NCI-H69 (cell line): ENCODE data around the gene SCMH1.

ENCODE experiments used
- DNase-seq: peaks from one replicate; lab custom pipeline; 2025; lab: John Stamatoyannopoulos, UW

Gene SCMH1

DNA sequence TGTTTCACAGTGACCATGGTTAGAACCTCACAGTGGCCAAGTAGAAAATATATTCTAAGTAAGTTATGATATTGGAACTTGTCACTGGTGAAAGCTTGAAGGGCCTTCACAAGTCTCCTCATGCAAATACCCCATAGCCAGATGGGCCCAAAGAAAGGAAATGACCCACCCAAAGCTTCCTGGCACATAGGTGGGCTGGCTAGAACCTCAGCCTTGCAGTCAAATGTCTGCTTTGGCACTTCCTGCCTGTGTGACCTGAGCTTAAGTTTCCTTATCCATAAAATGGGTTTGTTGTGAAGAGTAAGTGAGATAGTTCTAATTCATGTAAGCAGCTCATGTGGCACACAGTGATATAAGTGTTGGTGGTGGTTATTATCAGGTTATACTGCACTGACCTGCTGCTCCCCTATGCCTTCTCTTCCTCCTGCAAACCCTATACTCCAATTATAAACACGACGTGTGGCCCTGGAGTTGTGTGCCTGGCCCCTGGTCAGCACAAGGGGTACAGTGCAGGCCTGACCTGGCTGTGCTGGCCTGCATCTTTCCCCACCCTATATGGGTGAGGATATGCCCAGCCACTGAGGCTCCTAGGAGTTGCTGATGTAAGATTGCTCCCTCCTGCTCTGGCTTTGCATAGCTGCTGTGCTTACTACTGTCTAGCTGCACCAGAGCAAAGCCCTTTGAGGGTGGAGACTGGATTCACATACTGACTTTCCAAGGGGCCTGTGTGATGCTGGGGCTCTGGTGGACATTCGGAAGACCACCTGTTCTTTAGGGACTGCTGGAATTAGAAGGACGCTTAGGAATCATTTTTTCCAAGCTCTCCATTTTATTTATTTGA lies 215.9 kb downstream of the SCMH1 start:
- DNase-seq, result no peak

DNA sequence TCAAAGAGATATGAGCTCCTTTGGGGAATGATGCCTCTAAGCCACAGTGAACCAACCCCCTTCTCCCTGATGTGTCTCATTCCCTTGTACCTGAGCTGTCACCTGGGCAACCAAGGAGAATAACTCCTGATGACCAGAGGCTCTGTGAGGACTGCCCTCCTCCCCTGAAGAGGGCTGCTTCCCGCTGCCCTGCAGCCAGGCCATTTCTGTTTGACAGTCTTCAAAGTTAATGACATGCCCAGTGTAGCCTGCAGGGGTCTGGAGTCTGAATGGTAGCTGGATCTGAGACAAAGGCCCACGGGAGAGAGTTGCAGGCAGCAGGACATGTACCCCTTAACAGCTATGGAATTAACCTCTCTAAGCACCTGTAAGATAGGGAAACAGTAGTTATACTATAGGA lies 217.2 kb downstream of the SCMH1 start:
- no peak for DNase-seq

DNA sequence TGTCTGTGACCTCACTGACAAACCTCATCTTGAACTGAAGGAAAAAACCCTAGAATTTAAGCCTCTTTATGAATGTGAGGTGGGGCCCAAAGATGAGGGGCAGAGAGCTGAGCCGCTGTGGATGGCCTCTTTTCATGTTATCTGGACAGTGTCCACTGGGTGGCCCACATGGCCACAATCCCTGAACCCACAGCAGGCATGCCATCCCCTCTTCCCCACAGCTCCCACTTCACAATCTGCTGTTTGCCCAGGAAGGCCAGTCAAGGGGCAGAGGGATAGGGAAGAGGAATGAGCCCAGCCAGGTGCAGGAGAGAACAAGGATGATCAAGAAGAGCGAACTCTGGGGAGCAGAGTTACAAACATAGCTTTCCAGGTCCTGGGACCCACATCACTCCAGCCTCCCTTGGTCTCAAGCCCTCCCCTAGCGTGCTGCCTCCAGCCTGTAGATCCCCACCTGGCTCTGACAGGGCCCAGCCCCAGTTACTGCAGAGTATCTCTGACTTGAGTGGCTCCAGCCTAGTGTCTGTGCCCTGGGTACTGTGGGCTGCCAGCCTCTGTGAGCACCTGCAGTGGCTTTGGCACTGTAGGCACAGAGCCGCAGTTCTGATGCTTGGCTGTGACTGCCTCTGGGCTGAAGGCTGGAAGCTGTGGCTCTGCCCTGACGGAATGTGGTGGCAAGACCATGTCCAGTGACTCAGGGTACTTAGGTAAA lies 218.7 kb downstream of the SCMH1 start:
- DNase-seq, result peak; percentile 22

DNA sequence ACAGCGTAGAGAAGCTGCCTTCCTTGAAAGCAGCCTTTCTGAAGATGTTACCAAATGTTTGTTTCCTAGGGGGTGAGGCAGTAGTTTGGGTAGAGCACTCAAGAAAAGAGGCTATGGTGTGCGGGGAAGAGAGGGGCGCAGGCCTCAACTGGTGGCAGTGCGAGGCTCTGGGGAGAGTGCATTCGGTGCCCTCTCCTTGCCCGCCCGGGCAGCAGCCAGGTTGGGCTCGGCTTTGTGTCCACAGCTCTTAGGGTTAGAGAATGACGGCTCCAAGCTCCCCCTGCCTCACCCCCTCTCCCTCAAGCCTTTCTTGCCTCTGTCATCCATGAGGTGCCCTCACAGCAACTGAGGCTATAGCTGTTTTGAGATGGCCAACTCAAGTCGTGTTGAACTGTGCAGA lies 219.7 kb downstream of the SCMH1 start:
- DNase-seq, result no peak

DNA sequence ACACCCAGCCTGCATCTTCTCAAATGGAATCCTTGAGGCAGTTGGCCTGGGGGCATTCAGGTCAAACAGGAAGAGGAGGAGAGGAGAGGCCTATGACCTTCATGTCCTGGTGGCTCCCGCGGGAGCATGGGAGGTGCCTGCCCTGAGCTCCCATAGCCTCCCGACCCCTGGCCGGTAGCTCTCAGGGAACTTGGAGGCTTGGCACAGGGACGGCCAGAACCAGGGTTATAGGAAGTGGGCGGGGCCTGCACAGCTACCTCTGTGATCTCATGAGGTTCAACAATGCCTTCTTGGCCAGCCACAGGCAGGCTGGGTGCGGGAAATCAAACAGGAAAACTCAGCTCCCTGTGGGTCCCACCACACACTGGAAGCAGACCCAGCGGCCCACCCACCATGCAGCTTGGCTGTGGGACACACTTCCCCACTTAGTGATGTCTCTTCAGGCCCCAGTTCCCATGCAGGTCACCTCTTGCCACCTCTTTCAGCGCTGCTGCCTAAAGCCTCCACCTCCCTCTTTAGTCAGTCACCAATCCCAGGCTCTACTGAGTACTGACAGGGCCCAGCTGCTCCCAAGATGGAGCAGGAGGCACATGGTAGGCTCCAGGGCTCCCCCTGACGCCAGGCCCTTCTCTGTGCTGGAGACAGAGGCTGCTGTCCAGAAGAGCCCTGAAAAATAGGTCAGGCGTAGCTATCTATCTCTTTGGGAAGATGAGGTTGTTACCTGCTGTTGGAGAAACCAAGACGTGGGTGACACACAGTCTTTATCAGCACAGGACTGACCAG lies 220.4 kb downstream of the SCMH1 start, which contains the start of gene SLFNL1:
TSS of gene SLFNL1 (minus strand) at position 200 of the 783 bp plus-strand sequence. CDS start 1,065 bp downstream, outside the sequence.
- peak; percentile 33 for DNase-seq

DNA sequence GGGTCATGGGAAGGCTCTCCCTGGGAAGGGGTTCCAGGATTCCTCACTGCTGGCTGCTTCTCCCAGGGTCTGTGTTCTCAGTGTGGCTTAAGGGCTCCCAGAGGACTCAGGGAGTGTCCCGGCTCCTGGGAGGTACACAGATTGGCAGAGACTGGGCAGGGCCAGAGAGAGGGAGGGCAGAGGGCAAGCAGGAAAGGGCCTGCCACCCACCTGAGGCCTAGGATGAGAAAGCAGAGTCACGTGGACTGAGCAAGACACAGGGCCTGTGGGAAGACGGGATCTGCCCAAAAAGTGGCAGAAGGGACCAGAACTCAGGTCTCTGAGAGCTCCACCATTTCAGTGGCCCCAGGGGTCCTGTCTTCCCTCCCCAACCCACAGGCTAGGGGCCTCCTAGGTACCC lies 221.5 kb downstream of the SCMH1 start:
- DNase-seq, result peak; percentile 27

DNA sequence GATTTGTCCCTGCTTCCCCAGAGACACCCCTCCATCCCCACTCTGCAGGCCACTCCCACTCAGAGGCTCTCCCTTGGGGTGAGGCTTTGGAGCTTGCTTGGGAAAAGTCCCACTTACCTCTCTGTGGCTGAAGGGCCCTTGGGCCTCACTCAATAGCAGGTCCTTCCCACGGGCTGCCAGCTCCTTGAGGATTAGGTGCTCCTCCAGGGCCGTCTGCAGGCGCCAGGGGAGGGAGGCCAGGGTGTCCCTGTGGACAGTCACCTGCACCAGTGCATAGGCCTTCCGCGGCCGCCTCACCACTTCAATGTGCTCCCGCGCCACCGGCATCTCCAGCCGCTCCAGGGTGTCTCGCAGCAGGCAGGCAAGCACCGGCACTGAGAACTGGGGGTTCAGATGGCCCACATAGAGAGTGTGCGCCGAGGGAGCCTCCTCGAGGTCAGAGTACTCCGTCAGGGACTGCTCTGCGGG lies 222.0 kb downstream of the SCMH1 start:
- peak; percentile 4 for DNase-seq

DNA sequence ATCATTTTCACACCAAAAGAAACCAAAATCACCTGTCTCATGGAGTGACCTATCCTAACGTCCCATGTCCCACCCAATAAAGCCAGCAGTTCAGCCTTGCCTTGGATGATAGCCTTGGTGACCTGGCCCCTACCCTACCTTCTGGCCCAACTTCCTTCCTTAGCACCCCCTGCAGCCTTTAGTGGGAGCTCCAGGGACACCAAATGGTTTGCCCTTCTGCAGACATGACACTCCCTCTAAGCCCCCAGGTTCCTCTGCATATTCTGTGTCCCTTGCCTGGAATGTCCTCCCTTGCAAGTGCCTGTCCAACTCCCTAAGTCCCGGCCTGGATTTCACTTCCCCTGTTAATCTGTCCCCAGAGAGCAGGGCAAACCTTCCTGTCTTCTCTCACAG lies 222.8 kb downstream of the SCMH1 start:
- peak; percentile 8 for DNase-seq

DNA sequence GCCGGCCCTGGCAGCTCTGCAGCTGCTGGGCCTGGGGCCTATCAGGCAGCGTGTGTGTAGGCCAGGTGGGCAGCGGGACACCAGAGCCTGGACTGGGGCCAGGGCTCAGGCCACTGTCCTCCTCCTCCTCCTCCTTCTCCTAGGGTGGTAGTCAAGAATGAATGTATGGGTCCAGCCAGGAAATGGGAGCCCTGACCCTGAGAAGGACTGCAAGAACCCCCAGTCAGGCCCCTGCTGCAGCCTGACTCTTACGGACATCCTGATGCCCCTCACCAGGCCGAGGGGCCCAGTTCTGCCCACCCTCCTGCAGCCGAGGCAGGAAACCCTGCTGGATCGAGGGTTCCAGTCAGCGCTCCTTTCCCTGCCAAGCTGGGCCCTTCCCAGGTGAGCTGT lies 224.1 kb downstream of the SCMH1 start:
- no peak for DNase-seq

DNA sequence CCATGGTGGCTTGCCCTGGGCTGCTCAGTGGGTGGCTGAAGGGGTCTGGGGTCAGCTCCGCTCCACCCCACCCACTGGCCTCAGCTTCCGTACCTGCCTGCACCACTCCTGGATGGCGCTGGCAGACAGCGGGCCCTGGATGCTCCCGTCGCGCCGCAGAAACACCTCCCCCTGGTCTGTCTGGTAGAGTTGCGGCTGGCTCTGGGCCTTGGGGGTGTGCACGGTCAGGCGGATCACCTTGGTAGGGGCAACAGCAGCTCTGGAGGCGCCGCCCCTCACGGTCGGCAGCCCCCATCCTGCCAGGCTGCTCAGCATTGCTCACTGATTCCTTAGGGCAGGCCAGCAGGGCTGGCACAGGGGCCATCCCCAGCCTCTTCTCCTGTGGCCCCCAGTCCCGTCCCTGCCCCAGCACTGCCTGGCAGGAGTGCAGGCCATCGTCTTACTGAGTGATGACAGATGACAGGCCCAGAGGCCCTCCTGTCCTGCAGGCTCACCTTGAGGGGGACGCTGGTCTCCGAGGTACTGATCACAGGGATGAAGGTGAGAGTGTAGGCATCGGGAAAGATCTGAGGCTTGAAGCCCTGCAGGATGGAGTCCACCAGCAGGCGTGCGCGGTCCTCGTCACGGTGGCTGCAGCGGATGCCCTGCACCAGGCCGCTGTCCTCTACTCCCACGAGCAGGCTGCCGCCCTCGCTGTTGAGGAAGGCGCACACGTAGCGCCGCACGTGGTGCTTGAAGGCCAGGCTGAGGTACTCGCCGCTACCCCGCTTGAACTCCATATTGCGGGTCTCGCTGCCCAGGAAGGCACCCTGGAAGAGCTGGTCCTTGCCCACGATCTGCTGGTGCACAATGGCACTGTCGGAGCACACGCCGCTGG lies 224.7 kb downstream of the SCMH1 start:
- DNase-seq, result no peak

DNA sequence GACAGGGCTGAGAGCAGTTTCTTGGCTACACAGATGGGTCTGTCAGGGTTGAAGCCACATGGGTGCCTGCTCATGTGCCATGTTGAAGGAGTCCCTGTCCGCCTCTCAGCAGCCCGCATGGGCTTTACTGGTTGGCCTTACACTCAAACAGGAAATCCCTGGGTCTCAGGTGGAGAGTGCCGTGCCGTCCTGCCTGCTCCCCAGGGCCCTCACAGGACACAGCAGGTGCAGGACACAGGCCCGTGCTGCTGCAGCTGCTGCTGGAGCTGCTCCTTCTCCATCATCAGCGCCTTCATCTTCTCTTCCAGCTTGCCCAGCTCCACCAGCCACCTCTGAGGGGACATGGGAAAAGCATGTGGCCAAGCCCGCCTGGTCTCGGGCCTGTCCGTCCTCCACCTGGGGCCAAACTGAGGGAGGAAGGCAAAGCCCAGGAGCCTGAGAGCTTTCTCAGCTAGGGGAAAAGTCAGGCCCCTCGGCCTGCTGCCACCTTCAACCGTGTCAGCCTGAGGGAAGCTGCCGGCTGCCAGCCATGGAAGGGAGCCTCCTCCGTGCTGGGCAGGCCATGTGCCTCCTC lies 226.1 kb downstream of the SCMH1 start:
- no peak for DNase-seq

DNA sequence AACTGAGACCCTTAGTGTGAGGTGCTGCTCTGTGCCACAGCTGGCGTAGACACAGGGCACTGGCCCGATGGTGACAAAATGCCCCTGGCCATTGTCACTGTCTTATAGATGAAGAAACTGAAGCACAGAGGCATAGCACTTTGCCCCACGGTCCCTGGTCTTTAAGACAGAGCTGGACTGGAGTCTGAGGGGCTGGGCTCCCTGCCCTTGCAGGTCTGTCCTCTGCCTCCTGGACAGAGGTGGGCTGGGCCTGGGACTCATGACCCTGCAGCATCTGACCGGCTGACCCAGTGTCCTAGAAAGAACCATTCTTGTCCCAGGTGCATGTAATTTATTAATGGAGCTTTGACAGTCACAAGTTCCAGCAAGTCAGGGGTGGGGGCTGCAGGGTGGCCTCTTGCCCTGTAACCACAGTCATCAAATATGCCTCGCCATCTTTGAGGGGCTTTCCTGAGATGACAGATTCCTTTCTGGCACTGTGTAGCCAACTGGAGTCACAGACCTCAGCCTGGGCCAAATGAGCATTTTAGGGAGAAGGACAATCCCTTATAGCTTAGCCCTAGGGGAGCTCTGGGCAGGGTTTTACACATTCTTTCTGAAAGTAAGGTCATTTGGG lies 226.7 kb downstream of the SCMH1 start:
- DNase-seq, result no peak

DNA sequence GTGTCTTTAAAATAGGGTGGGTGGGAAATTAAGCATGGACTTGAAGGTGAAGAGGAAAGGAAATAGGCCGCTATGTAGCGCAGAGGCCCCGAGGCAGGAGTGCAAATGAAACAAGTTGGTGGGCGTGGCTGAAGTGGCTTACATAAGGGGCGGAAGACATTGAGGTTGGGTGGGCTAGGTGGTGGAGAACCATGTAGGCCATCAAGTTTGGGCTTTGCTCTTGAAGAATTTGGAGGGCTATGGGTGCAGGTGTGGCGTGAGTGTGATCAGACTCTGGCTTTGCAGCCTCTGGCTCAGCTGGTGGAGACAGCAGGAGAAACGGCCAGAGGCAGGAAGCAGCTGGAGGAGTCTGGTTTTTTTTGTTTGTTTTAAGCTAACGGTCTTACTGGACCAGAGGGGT lies 227.2 kb downstream of the SCMH1 start:
- DNase-seq, result no peak

DNA sequence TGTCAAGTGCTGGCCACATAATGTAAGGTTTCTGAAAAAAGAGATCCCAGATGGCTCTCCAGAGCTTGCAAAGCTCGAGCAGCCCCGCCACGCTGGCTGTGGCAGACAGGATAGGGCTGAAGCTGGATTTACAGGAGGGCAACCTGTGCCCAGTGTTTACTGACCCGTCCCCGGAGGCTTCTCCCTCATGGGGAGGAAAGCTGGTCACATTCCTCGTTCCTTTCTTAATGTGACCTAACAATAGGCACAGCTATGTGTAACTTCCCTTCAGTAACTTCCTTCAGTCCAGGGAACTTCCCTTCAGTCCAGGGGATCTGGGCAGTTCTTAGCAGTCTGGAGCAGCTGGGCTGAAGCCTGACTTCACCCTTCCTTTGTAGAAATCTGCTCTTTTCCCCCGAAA lies 228.3 kb downstream of the SCMH1 start:
- no peak for DNase-seq

DNA sequence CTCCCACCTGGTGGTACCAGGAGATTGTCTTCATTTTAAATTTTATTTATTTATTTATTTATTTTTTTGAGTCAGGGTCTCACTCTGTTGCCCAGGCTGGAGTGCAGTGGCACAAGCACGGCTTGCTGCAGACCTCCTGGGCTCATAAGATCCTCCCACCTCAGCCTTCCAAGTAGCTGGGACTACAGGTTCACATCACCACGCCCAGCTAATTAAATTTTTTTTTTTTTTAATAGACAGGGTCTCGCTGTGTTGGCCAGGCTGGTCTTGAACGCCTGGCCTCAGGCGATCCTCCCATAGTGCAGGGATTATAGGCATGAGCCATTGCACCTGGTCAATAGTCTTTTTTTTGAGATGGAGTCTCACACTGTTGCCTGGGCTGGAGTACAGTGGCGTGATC lies 229.1 kb downstream of the SCMH1 start:
- peak; percentile 36 for DNase-seq

DNA sequence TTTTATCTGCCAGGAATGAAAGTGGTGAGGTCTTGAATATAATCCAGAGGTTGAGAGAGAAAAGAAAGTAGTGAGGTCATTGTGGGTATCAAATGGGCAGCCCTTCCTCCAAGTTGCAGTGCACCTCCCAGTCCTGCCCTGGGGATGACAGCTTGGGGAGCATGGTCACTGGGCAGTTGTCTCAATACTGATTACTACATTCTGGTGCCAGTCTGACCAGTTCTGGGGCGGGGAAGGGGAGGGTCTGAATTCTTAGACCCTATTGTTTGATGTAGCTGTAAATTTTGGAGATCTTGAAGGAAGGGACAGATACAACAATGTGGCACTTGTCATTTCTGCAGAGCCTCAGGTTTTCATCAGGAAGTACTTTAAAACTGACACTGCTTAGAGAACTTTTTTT lies 231.8 kb downstream of the SCMH1 start:
- DNase-seq, result no peak

DNA sequence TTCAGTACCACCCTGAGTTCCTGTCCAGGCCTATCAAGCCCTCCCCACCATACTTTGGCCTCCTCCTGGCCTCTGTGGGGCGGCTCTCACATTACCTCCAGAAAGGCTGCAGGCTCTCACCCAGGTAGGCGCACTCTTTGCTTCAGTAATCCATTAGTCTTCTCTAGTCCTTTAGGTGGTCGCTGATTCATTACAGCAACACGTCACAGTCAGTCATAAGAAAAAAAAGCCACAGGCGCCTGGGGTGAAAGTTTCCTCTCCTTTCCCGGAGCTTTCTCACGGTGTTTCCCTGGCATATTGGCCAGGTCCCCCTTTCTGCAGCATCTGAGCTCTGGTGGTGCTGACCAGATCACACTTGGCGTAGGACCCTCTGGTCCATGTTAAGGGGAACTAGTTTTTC lies 232.6 kb downstream of the SCMH1 start:
- no peak for DNase-seq

DNA sequence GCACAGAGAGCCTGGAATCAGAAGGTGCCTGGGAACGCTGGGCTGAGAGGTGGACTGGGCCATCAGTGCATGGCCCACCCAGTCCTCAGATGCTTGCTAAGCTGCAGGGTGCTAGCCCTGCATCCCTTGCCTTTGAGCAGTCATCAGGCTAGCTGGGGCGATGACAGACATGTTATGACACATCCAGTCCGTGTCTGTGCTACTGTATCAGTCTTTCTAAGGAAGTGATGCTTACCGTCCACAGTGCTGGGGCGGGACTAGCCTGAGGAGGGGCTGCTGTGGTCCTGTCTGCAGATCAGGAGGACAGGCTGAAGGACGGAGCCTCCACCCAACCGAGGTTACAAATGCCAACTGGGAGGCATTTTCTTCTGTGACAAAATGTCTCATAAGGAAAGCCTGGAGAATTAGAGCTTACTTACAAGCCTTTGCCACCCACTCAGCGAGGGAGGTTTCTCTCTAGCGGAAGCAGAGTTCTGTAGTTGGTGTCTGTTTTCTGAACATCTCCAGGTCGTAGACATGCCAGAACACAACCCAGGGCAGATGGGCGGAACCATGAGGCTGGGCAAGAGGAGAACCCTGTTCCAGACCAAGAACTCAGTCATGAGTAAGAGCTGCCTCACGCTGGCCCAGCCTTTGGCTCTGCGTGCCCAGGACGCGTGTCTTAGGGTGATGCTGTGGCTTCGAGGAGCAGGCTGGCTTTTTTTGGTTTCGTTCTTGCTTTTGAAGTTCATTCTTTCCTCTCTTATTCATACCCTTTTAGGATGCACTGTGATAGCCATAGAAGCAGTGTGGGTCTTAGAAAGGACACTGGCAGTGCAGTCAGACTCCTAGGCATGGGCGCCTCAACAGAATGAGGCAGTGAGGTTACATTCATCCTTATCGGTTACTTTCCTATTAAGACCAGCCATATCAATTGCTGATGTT lies 234.9 kb downstream of the SCMH1 start:
- no peak for DNase-seq

DNA sequence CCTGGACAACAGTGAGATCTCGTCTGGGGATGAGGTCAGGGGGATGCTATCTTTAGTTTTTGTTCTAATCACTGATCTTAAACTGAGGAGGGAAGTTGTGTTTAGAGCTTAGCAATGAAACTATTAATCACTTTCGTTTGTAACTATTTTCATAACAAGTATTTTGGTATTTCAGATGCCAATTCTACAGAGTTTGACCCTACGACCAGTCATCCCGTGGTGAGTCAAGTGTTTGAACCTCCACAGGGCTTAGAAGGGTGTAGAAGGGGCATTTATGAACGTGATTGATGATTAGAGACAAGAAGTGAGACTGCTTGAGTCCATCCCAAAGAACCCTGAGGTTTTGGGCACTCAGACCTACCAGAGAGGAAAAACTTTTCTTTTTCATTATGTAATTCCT lies 236.2 kb downstream of the SCMH1 start:
- DNase-seq, result no peak
